HG03108 (cell line): ENCODE data around the gene HOXA7.

Experiments
- ATAC-seq: cut with Tn5 transposase; IDR thresholded peaks from one replicate; pipeline ENCODE4 v1.9.1; 2021; ENCODE audit warnings: moderate library complexity; ENCODE audit not compliant: unreplicated experiment

The HOXA7 gene

DNA sequence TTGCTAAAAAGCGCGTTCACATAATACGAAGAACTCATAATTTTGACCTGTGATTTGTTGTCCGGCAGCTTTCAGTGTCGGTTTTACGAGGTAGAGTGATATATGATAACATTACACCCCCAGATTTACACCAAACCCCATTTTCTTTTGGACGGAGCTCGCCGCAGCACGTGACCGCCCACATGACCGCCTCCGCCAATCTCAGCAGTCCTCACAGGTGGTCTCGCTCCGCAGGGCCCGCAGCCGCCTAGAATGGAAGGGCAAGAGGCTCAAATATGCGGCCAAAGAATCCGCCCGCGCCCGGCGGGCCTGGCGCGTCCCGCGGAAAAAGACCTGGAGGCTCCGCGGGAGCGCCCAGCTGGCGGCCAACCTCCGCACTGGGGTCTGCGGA, at the start of gene HOXA7:
Gene HOXA7, minus strand, starts transcription at position 168 of the 391 bp plus-strand sequence. Its CDS starts 130 bp downstream, at position 38.
- no peak for ATAC-seq

DNA sequence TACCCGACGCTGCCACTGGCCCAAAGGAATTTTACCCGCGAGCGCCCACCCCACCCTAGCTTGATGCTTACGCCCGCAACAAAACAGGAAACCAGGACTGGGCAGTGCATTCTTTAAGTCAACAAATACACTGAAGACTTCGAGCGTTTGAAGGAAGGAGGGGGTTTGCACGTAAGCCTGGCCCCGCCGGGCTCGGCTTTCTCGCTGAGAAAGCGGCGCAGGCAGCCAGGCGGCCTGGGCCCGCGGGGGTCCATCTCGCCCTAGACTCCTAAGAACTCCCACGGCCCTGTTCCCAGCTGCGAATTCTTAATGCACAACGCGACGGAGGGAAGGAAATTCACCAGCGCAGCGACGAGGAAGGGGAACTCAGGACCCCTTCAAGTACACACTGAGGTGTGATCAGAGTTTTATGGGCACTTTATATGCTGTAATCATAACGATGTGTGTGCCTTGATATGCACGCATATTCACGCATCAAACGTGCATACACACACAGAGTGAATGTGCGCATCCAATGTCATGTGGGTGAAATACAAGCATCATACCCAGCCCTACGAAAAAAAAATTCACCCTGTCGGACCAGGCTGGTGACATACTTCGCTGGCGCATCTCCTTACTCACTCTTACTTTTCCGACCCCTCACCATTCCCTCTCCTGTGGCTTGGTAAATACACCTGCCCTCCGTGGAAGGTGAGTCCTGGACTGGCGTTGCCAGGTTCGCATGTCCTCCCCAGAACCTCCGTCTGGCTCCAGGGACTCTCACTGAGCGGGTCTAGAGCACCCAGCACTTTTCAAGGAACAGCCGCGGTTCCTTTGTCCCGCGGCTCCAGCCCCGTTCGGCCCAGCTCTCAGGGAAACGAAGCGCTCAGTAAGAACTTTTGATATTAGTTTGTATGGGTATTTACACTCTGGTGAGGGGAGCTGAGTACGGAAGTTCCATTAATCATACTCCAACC, 49.1 kb upstream of the HOXA7 start:
- no peak for ATAC-seq

DNA sequence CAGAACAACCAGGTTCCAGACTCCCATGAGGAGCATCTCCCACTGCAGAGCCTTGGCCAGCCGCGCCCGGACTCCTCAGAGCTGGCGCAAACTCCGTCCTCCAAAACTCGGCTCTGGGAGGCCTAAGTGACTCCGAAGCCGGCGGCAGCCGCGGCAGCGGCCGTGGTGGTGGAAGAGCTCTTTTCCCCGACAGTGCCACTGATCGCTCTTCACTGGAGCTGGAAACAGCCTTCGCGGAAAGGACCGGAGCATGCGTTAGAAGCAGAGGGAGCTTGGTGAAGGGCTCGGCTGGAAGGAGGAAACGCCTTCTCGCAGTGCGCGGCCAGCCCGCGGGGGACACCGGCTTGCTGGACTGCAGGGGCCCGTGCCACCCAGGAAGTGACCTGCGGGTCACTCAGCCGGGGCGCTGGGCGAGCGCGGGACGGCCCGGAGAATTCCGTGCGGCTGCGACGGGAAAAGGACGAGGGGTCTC, 48.4 kb upstream of the HOXA7 start:
- ATAC-seq, result no peak

DNA sequence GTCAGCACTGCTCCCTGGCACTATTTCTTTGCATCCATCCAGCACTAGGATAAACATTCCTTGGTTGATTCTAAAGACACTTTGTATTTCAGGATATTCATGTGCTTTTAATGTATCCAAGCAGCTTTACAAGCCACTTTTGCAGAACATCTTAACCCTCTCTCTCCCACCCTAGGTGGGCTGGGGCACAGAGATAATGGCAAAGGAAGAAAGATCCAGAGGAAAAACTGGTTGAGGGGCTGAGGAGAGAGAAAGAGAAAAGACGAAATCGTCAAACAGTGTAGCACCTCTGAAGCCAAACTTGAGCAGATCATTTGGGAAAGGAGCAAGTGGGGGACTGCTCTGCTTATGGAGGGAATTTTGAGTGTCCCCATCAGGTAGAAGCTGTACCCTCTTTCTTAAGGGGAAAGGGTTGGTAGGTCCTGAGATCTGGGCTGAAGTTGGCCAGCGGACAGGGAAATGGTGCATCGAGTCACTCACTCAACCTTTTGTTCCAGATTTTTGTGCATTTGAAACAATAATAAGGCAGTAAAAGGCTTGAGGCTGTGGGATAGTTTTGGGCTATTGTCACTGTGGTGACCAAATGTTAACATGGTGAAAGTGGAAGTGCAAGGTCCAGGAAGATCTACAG, 47.6 kb upstream of the HOXA7 start:
- no peak for ATAC-seq

DNA sequence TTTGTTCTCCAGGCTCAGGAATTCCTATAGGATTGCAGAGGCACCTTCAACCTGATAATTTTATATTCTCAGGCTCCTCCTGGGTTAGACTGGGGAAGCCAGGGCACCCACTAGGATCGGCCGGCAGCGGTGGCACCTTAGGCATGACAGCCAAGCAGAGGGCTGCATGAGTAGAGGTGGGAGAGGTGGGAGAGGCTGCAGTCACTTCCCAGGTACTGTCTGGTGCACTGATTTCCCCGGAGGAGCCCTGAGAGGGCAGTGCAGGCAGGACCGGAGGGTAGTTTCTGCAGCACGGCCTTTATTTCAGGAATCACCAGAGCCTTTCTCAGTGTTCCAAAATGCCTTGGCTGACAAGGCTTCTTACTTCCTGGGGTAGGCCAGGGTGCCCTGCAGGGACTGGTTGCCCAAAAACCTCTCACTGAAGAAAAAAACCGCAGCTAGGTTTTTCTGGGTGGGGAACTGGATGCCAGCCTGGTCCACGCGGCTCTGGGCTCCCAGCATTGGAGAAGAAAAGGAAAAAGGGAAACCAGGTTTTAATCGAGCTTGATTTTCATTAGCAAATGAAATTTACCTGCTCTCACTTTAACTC, 47.0 kb upstream of the HOXA7 start:
- no peak for ATAC-seq

DNA sequence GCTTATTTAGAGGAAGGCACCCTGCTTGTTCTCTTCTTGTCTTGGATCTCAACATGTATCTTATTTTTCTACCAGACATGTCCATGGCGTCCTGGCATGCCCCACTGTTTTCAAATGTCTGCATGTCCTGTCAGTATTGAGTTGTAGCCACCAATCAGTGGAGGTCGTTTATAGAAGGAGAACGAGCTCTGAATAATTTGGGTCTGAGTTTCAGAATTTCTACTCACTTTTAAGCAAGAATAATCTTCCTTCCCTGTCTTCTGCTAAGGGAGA, 46.3 kb upstream of the HOXA7 start:
- no peak for ATAC-seq

DNA sequence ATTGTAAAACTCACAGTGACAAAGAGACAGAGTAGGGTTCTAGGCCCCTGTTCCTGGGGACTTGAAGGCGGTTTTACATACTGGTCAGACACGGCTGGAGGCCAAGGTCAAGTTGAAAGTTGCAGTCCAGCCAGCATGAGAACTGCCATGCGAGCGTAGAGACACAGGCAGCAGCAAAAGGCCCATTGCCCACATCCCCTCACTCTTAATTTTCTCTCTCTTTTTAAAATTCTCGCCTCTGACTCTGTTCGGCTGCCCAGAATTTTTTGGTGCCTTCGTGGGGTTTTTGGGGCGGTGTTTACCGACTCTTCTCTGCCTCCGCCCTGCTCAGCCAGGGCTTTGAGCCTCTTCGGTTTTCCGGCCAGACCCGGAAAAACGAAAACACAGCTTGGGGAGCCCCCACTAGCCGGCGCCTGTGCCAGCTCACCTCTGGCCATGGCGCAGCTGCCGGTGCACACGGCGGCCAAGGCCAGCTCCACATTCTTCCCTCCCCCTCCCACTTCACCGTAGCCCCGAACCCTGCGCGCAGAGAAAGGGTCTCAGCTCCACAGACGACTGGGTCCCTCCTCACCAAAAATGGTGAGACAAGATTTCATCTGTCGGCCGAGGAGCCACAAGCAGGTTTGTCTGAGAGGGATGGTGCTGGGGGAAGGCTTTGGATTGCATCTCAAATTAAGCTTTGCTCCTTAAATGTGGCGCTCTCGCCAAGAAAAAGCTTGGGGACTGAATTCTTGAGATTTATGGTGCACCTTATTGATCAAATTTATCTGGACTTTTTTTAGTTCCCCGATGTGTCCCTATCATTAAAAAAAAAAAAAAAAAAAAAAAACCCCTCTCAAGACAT, 45.8 kb upstream of the HOXA7 start:
- ATAC-seq, result no peak

DNA sequence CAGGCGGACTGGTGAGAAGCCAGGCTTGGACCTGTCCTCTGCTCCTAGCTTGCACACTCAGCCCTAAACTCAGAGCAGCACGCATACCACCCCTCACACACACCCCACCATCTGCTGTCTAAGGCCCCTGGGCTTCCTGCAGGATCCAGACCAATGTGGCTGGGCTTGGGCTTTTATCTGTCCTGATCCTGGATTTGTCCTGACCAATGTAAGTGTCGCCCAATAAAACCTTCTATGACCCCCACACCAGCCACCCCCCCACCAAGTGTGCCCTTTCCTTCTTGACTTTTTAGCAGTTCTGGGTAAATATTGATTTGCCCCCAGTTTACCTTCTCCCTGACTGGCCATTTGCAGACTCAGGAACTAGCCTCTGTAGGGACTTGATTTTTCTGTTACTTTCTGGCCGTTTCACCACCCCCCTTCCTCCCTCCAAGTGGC, 45.1 kb upstream of the HOXA7 start:
- no peak for ATAC-seq

DNA sequence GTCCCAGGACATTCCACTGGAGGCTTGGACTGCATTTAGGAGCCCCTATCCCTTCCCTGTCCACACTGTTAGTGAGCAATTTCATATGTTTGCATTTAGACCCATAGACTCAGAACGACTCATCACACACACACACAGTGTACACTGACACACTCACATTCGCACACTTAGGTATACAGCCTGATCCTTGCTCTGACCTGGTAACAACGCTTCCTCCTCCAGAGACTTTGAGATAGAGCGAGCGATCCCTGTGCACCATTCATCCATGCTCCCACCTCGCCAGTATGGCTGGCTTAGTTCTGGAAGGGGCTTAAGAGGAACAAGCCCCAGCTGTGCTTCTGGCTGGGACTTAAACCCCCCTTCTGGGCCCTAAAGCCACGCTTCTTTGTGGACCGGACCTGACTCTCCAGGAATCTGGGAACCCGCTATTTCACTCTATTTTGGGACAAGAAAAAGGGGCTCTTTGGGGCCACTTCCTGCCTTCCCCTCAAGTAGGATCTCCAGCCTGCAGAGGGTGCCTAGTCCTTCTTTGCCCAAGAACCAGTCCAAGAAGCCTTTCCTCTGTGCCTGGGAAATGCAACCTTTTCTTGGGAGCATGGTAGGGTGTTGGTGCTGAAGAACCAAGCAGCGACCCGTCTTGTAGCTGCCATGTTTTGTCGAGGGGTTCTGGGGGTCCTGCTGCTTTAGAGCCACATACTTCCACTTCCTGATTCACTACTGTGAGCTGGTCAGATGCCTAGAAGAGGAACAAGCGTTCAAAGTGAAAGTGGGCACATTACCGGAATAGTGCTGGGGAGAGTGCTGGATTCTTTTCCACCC, 44.5 kb upstream of the HOXA7 start:
- ATAC-seq, result no peak

DNA sequence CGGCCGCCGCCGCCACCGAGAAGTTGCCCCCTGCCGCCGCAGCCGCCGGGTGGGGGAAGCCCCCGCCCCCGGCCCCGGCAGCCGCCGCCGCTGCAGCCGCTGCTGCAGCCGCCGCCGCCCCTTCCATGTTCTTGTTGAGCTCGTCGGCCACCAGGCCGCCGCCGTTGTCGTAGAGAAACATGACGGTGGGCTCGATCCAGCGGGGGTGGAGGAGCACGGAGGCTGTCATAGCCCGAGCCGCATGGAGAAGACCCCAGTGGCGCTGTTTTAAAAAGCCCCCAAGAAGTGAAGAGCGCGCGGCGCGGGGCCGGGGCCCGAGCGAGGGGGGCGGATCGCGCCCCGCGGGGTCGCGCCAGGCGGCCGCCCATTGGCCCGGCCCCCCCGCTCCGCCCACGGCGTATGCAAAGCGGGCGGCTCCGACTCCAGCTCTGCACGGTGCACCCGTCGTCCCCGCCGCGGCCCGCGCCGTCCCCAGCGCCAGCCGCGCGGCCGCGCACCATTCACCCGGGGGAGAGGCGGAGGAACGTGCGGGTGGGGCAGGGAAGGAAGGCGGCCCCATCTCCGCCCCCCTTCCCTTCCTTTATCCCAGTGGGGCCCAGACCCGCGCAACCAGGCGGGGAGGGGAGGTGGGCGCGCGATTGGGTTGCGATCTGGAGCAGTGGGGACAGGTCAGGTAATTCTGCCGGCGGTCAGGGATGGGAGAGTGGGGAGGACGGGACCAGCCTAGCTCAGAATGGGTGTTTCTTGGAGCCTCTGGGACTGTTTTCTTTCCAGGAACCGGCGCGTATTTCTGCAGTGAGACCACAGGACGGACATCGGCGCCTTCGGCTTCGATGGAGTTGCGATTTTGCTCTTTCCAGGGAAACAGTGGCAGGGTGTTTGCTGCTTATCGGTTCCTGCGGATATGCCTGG, 43.6 kb upstream of the HOXA7 start, which contains the start of gene HOXA13:
Gene HOXA13, minus strand, starts transcription at position 243 of the 912 bp plus-strand sequence. Its CDS starts 14 bp downstream, at position 229.
- ATAC-seq, result no peak

DNA sequence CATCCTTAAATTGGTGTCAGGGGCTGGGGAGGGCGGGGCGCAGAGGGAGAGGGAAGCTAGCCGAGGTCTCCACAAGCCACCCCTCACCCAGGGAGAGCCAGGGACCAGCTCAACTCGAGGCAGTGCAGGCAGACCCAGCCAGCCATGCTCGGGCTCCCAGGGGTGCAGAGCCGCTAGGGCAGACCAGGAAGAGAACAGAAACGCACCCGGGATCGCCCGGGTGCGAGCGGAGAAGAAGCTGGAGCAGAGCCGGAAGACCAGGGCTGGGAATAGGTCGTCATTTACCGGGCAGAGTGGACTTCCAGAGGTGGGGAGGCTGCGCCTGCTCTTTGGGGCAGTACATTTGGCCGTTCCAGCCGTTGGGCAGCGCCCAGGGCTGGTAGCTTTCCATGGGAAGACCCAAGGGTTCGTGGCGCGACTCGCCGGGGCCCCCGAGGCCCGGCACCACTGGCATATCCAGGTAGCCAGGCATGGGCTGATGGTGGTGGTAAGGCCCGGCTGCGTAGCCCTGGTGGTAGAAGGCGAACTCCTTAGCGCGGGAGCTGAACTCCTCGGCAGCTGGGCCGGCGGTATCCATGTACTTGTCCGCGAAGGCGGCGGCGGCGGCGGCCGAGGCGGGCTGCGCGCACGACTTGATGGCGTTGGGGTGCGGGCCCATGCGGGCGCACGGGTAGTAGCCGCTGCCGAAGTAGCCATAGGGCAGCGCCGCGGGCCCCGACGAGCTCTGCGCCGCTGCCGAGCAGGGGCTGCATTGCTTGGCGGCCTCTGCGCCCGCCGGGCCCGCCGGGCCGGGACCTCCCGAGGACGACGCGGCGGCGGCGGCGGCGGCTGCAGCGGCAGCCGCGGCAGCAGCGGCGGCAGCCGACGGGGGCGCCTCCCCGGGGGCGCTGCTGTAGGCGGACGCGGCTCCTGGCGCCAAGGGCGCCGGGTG, 42.7 kb upstream of the HOXA7 start:
- no peak for ATAC-seq

DNA sequence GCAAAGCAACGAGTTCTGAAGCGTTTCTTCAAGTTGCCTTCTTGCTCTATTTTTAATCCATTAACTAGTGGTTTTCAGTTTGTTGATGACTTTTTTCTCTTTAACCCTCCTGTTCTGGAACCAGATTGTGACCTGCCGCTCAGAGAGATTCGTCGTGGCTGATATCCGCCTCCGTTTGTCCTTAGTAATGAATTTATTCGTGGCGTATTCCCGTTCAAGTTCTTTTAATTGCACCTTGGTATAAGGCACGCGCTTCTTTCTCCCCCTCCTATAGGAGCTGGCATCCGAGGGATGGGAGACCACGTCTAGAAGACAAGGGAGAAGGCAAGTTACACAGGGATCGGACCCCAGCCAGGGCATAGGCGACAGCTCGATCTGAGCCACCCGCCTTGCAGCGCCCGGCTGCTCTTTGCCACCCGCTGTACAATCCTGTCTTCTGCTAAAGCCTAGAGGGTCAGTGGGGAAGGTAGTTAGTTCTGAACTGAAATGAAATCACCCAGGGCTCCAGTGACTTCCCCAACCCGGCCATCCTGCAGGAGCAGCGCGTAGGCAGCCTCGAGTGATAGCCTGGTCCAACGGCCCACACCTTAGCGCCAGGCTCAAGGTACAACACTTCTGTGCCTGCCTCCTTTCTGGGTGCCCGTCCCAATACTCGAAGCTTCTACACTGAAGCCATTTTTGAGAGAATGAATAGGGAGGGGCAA, 41.8 kb upstream of the HOXA7 start:
- no peak for ATAC-seq

DNA sequence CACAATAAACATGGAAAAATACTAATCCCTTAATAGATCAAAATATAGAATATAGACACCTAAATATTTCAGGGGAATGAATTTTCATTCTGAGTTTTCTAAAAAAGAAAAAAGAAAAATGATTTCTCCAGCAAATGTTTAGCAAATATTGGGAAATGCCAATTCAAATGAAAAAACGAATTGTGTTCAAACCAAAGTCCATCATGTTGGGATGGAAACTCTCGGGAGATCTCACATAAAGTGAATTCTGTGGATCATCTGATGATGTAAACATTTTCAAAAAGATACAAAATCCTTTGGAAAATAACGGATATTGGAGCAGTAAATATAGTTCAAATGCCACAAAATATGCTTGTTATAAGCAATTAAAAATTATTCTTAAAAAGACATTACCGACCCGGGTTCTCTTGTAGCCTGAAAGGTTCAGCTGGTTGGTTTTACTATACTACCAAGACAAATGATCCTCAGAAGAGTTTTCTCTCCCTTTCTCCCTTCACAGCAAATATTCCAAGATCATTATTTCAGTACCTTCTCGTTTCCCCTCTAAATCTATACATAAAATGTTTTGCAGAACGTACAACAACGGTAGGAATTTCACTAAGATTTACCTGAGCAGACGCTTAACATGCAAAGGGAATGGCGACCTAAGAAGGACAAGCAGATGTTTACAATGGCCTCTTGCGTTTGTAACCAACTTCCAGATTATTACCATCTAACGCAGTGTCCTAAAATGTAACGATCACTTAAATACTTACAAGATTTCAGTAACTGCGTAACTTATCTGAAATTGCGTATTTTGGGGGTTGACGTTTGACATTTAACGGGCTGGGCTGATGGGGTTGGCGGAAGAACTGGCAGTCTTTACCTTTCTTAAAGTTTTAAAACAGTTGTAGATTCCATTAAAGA, 40.9 kb upstream of the HOXA7 start:
- no peak for ATAC-seq

DNA sequence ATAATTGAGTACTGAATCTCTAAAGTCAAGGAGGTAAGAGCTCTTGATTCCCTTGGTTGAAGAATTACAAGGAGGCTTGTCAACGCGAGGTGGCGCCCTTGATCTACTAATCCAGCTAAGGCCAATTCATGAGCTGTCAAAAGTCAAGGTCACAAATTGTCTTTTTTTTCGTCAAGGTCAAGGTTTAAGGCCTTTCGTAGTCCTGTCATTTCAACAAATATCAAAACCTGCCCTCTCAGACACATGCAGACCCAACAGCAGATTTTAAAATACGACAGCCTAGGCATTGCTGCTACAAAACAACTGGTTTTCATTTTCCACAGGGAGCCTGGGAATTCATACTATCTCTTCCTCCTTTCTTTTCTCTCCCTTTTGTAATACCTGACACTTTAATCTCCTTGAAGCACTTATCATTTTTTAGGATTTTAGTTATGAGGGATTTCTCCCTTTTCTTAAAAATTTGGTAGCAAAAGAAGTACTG, 39.9 kb upstream of the HOXA7 start:
- ATAC-seq, result no peak

DNA sequence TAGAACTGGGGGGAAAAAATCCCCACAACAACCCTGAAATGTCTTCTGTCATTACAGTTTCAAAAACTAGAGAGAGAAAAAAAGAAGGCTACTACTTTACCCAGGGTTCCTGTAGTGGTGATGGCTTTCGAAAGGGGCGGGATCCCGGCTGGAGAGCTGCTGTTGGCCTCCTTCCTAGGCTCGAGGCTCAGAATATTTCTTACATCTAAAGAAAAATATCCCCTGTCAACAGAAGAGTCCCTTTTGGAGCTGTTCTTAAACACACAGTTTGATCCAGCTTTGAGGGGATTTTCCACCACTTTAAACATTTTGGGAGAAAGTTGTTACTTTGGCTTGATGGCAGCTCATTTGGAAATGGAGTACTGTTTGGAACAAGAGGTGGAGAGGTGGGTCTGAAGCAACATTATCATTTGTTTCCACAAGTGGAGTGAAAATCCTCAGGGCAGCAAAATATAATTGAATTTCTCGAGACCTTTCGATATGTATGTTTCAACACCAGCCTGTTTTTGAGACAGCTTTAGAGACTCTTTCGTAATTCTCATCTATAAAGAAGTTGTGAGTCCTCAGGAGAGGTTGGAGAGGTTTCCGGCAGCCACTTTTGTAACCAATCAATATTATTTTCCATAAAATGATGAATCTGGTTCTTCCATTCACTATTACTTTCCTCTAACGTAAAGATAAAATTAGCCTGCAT, 38.4 kb upstream of the HOXA7 start:
- no peak for ATAC-seq

DNA sequence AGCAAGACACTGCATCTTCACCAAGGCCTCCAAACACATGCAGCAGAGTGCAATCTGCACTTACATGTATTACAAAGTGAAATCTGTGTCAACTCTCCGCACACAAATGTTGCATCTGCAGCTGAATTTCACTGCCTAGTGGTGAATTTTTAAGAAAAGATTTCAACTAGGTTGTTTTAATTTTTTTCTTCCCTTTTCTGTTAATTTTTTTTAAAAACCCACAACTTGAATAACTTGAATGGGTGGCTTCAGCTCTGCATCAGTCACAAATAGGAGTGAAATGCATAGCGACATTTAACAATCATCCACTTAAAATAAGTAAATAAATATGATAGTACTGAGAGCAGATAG, 37.5 kb upstream of the HOXA7 start:
- ATAC-seq, result no peak
